SU-DHL-6 (cell line): ENCODE measurements around the gene SLC22A23.

Experiments
- CTCF ChIP-seq: fragments of 200-600 bp; sonication (generic); IDR thresholded peaks from one replicate; pipeline ENCODE4 v1.5.1; 2017; ENCODE audit warnings: antibody characterized with exemption, mild to moderate bottlenecking, low read length, moderate library complexity; ENCODE audit not compliant: insufficient read depth, poor library complexity, severe bottlenecking
- EZH2phosphoT487 ChIP-seq: fragments of 200-600 bp; sonication (generic), shearing (Covaris generic); conservative IDR thresholded peaks from 2 replicates; pipeline ENCODE4 v1.6.1; 2018; ENCODE audit warnings: mild to moderate bottlenecking, antibody characterized with exemption, low read length, moderate library complexity, mixed read lengths

DNA sequence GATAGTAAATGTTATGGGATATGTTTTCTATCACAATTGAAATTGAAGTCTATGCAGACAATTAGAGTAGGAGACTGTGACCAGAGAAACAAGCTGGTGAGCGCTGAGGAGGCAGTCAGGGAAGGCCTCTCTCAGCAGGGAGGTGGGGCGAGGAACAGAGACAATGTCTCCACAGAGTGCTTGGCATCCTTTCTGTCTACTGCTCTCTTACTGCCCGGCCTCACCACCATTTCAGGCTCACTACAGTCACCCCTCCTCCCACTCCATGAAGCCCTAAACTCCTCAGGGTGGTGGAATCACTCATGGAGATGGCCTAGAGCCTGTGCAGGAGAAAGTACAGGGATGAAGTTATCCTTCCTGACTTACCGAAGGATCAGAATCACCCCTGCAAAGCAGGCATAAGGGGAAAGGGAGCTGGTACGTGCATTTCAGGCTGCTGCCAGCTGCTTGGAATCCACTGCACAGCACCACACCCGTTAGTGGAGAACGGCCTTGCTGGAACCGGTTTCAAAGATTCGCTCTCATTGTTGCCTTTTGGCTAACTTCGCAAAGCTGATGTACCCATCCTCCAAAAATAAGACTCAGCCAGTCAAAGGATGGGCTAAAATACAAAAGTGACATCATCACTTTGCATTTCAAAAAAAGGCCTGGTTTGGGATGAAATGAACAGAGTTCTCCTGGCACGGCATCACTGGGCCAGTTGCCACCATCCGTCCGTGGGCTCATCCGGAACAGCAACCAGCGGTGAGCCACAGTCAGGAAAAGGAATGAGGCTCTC lies 67.3 kb downstream of the SLC22A23 start:
- TF ChIP-seq CTCF (no peak), EZH2phosphoT487 (no peak)
